OCI-LY7 (cell line): Measurements from ENCODE around the gene PGBD1.

Source experiments
- CTCF ChIP-seq: fragments of 200-600 bp; sonication (generic); conservative IDR thresholded peaks from 2 replicates; pipeline ENCODE4 v1.5.1; 2014; ENCODE audit warnings: mild to moderate bottlenecking, antibody characterized with exemption, low read length, moderate library complexity, mixed read lengths
- EZH2phosphoT487 ChIP-seq: fragments of 200-600 bp; sonication (generic); IDR thresholded peaks from 2 replicates; pipeline ENCODE4 v1.6.1; 2018; ENCODE audit warnings: low read depth, borderline replicate concordance, mild to moderate bottlenecking, mixed run types, antibody characterized with exemption, low read length, moderate library complexity, mixed read lengths

GRCh38 chr6:28351087-28351486 lies 69.7 kb downstream of the PGBD1 start:
- TF ChIP-seq CTCF (no peak), EZH2phosphoT487 (no peak)
